GM19372 (cell line): ENCODE data around the gene TUBGCP2.

Experiments
- ATAC-seq: cut with Tn5 transposase; IDR thresholded peaks from one replicate; pipeline ENCODE4 v1.9.1; 2021; ENCODE audit warnings: mild to moderate bottlenecking, low read depth, moderate library complexity; ENCODE audit not compliant: unreplicated experiment

TUBGCP2 gene

DNA sequence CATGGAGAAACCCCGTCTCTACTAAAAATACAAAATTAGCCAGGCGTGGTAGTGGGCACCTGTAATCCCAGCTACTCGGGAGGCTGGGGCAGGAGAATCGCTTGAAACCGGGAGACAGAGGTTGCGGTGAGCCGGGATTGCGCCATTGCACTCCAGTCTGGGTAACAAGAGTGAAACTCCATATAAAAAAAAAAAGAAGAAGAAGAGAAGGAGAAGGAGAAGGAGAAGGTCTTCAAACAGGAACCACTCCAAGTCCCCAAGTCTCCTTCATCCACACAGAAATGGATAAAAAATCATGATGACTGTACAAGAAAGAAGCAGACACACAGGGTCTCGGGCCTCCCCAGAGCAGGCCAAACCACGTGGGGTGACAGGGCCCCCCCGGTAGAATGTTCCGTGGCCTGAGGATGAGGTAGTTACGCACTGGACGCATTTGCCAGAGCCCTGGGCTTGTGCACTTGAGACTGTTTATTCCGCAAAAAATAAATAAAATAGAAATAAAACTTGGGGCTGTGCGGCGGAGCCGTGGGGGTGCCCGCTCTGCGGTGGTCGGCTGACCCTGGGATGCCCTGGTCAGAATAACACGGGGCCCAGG, 55.2 kb downstream of the TUBGCP2 start:
- no peak for ATAC-seq

DNA sequence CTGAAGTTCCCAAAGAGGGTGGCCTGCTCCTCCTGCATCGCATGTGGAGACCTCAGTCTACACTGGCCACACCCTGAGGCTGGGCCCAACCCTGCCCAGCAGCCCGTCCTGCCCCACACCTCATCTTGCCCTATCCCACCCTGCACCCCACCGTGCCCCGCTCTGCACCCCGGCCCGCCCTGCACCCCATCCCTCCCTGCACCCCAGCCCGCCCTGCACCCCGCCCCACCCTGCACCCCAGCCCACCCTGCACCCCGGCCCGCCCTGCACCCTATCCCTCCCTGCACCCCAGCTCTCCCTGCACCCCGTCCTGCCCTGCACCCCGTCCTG, 56.5 kb downstream of the TUBGCP2 start:
- no peak for ATAC-seq

GRCh38 chr10:133251388-133252222, 57.1 kb downstream of the TUBGCP2 start:
- no peak for ATAC-seq

DNA sequence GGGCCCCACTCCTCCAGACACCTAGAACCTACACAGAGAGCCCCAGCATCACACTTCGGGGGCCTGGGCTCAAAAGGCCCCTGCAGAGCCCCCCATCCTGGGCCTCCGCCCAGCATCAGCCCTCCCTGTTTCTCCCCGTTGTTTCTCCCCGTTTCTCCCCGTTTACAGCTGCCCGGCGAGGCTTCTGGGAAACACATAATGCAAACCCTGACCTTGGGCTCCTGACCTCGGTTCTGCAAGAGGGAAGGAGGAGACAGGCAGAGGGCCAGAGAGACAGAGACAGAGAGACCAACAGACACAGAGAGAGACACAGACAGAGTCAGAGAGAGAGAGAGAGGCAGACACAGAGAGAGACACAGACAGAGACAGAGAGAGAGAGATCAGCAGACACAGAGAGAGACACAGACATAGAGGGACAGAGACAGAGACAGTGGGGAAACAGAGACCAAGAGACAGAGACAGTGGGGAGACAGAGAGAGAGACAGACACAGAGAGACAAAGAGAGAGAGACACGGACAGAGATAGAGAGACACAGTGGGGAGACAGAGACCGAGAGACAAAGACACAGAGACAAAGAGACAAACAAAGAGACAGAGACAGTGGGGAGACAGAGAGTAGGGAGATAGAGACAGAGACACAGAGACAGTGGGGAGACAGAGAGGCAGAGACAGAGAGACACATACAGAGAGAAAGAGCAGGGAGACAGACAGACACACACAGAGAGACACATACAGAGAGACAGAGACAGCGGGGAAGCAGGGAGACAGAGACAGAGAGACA, 58.5 kb downstream of the TUBGCP2 start:
- ATAC-seq, result no peak

DNA sequence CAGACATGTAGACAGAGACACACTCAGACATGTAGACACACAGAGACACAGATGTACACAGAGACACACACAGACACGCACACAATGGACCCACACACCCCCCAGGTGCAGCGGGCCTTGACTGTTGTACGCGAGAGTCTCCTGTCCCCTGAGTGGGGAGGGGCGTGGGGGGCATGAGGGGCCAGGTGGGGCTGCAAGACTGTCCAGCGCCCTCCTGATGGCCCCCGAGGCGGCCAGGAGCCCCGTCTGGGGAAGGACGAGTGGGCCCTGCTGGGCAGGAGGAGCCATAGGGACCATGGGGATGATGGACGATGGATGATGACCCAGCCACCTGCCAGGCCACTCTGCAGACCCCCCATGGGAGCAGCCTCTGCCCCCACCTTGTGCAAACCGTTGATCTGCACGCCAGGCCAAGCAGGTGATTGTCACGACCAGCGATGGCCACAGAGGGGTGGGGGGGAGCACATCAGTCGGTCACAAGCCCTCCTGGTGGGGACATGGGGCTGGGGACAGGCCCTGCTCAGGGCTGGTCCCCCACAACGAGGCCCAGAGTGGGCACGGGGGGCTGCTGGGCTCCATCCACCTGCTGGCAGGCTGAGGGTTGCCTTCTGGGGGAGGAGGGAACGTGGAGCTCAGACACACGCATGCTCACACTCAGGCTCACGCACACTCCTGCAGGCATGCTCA, 59.4 kb downstream of the TUBGCP2 start:
- ATAC-seq, result no peak

GRCh38 chr10:133248334-133248715, 60.3 kb downstream of the TUBGCP2 start:
- no peak for ATAC-seq

DNA sequence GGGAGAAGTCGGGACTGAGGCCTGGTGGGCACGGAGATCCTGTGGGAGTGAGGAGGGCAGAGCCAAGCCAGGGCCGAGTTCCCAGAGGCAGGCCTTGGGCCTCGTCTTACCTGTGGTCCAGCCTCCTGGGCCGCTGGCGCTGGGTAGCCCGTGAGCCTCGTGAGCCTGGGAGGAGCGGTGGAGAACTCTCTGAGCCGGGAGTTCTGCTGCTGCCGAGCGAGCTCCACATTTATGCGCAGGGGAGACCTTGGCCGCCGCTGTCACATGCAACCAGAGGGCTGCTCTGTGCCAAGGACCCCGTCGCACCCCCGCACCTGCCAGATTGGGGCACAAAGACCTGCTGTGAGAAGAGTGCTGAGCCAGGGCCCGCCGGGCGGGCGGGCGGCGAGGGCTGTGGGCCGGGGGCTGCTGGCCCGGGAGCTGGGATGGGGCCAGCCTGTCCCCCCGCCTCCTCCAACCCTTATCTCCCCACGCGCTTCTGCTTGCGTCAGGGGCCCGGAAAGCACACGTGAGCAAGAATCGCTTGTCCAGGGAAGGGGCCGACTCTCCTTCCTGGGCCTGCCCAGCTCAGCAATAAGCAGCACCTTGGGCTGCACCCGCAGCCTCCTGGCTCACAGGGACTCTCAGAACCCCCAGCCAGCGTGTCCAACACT, 60.9 kb downstream of the TUBGCP2 start:
- ATAC-seq, result no peak

DNA sequence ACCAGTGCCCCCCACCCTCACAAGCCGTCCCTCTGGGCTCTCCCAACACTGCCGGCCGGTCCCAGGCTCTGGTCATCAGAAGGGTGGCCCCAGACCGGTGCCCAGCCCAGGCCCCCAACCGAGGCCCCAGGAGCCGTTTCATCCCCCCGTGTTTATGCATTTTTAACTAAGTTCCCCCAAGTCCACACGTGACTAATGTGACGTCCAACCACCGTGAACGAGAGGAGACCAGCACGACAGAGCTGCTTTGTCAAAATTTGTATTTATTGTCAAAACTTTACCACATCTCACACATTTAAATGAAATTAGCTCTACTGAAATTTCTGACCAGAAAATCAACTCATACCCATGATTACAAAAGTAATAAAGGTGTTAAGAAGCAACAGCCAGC, 62.4 kb downstream of the TUBGCP2 start:
- no peak for ATAC-seq

DNA sequence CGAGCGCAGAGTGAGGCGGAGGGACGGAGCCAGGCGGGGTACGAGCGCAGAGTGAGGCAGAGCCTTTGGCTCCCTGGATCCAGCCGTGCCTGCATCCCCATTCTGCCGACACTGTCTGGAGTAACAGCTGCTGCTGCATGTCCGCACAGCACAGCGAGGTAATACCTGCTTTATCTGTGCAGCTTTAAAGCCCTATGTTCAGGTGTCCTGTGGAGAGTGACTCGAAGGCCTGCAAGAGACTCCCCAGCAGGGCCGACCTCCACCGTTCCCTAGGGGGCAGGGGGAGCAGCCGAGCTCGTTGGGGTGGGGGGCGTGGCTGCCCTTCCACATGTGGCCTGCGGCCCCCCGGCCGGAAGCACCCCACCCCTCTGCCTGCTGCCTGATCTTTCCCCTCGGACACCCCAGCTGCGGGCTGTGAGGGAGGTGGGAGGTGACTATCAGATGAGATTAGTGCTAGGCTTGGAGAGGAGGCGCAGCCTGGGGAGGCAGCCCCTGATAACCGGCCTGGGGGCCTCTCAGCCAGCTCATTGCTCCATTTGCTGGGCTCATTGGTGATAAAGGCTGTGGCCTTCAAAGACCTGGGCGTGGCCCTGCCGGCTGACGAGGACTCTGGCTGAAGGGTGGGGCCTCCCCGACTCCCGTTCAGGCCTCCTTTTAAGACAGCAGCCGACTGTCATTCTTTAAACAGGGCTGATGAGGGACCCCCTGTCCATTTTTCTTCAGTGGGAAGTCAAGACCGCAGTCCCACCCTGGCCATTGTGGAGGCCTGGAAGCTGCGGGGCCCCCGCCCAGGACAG, 63.0 kb downstream of the TUBGCP2 start:
- ATAC-seq, result no peak

DNA sequence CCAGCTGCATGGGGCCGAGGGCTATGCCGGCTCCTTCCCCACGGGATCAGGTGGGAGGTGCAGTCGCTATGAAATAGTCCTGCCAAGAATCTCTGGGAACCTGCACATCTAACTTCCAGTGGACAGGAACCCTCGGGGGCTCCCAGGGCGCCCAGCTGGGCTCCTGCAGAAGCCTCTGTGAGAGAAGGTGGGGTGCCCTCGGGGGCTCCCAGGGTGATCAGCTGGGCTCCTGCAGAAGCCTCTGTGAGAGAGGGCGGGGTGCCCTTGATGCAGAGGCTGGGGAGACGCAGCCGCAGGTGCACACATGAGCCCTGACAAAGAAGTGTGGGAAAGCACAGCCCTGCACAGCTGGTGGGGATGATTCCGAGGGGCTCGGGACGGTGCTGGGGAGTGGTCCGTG, 65.1 kb downstream of the TUBGCP2 start:
- ATAC-seq, result no peak

- no peak for ATAC-seq
Measured at GRCh38 chr10:133242611-133243356, 65.9 kb downstream of the TUBGCP2 start.

- no peak for ATAC-seq
Measured at GRCh38 chr10:133241501-133242205, 67.0 kb downstream of the TUBGCP2 start.

DNA sequence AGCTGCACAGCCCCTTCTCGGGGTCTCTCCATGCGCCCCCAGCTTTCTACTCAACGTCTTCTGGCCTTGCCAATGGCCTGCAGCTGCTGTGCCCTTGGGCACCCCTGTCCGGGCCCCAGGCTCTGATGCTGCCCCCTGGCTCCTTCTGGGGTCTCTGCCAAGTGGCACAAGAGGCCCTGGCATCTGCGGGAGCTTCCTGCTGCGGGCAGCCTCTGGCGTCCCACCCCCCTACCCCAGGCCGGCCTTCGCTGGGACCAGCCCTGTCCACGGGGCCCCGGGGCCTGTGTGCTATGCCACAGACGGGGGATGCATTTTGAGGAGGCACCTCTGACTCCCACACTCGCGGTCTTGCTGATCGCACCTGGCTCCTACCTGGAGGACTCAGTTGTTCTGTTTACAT, 68.7 kb downstream of the TUBGCP2 start:
- no peak for ATAC-seq

DNA sequence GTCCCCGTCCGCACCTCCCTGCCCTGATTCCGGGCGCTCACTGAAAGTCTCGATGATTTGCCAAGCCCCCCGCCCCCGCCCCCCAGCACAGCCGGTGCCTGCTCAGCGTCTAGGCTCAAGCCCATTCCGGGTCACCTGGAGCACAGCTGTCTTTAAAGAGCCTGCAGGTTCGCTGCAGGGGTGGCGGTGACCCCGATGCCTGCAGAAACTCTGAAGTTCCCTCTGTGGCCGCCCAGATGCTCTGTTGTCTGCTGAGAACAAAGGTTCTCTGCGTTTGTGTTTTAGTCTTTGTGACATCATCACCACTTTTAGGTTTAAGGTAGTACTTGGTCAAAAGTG, 70.2 kb downstream of the TUBGCP2 start:
- no peak for ATAC-seq

DNA sequence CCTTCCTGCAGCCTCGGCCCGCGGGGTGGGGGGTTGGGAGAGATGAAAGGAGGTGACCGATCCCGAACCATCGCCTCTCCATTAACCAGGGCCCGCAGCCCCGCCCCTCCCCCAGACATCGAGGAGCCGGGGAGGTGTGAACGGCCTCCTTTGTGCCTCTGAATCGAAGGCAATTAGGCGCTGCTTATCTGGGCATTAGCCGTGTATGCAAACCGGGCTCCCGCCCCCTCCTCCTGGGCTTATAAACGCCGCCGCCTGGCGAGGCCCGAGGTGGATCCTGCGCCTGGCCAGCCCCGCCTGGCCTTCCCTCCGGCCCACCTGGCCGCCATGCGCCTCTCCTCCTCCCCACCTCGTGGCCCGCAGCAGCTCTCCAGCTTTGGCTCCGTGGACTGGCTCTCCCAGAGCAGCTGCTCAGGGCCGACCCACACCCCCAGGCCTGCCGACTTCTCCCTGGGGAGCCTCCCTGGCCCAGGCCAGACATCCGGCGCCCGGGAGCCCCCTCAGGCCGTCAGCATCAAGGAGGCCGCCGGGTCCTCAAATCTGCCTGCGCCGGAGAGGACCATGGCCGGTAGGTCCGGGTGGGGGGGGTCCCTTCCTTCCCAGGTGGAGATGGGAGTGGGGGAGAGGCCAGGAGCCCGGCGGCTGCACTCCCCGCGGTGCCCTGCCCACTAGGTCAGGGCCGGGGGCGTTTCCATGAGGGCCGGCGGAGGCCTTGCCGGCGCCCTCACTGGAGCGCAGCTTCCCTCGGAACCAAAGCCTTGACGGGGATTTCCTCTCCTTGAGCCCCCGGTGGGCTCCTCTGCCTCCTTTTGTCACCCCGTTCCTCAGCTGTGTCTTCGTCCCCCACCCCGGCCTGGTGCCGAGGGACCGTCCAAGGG, 70.8 kb downstream of the TUBGCP2 start, which contains the start of gene VENTX:
TSS of gene VENTX (plus strand) at position 268 of the 878 bp plus-strand sequence. CDS start at position 328, 60 bp downstream.
- no peak for ATAC-seq

GRCh38 chr10:133237241-133237587, 71.5 kb downstream of the TUBGCP2 start:
- ATAC-seq, result no peak

DNA sequence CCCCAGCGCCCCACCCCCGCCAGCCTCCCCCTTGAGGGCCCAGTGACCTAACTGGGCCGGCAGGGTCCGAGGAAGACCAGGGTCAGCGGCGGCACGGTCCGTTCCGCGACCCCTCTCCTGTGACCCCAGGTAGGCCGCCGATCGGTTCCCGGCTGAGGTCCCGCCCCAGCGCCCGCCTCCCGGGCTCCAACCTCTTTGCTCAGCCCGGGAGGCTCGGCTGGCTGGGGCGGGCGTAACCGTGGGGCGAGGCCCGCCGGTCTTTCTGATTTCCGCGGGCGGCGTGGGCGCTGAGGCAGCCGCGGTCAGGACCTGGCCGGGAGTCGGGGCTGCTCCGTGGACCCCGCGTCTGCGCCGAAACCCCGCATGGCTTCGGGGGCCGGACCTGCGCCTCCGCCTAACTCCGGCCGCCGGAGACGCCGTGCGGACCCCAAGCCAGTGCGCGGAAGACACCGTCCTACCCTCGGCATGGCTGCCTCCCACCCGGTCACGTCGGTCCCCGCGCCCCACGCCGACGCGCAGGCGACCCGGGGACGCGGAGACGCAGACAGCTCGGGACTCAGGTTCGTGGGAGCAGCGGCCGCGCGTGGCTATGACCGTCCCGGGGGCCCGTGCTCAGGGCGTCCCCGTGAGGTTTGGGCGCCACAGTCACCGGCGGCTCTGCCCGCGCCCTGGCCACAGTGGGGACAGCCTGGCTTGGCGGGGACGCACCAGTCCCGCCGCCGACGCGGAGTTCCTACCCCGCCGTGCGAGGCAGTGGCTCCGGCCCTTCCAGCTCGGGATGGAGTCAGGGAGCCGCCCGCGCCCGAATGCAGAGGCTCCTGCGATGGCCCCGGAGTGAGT, 72.1 kb downstream of the TUBGCP2 start:
- no peak for ATAC-seq
